Mucosa of gallbladder (tissue), 1 donor: ENCODE data around the gene CARMIL1. TPM values are rescaled to one million over a fixed set of nuclear protein-coding genes. Genes with fewer than 3 reads are reported as not detected.

Experiments used
- DNase-seq: peaks from one replicate; pipeline ENCODE4 v3.0.0-alpha.2; 2020; ENCODE audit warnings: low spot score
- total RNA-seq: library from RNA; stranded (reverse); gene quantifications from one replicate; pipeline ENCODE4 v1.2.1, GENCODE V29; 2021
- donor health status: DM: no; HTN: no; CAD: no.

CARMIL1 gene
- total RNA-seq, 1 donor from 2014 or later: 38.6 TPM

- no peak for DNase-seq
Measured at GRCh38 chr6:25506020-25506419, 226.8 kb downstream of the CARMIL1 start.

- DNase-seq: no peak
Measured at GRCh38 chr6:25508051-25508450, 228.9 kb downstream of the CARMIL1 start.

GRCh38 chr6:25511376-25511775, 232.2 kb downstream of the CARMIL1 start:
- no peak for DNase-seq

DNA sequence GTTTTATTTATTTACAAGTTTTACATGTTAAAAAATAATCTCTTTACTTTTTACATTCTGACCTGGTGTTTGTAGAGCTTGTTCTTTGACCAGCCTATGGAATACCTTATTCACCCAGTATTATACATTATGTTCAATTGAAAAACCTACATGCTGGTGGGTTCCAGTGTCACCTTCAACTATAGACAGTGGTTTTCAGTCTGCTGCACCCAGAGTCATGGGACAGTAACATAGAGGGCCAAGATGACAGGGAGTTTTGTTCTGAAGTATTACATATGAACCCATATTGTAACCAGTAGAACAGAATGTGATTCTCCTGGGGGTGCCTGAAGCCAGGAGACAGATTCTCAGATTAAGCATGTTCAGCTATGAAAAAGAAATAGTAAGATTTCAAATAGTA, 233.4 kb downstream of the CARMIL1 start:
- DNase-seq: no peak

DNA sequence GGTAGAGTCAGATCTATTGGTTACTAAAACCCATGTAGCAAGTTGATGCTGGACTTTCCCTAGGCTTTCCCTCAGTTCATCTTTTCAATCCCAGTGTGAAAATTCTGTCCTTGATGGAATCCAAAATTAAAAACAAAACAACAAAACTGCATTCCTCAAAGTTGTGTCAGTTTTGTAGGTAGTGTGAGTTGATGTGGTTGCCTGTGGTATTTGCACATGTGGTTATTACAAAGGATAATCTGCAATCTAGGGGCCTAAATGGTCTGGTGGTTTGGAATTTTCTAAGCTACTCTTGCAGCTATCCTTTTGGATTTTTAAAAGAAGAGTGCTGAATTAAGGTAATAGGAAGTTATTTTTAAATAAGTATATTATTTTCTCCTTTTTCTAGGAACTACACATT, 240.7 kb downstream of the CARMIL1 start:
- no peak for DNase-seq

- DNase-seq: no peak
Measured at GRCh38 chr6:25524542-25524941, 245.4 kb downstream of the CARMIL1 start.

DNA sequence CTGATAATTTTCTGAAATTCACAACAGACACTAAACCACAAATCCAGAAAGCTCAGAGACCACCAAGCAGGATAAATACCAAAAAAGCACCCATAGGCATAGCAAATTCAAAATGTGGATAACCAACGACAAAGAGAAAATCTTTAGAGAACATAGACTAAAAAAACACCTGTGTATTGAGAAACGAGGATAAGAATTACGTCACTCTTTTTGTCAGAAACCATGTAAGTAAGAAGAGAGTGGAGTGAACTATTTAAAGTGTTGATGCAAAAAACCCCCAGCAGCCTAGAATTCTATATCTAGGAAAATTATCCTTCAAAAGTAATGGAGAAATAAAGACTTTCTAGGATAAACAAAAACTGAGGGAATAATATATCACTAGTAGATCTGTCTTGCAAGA, 245.9 kb downstream of the CARMIL1 start:
- no peak for DNase-seq

DNA sequence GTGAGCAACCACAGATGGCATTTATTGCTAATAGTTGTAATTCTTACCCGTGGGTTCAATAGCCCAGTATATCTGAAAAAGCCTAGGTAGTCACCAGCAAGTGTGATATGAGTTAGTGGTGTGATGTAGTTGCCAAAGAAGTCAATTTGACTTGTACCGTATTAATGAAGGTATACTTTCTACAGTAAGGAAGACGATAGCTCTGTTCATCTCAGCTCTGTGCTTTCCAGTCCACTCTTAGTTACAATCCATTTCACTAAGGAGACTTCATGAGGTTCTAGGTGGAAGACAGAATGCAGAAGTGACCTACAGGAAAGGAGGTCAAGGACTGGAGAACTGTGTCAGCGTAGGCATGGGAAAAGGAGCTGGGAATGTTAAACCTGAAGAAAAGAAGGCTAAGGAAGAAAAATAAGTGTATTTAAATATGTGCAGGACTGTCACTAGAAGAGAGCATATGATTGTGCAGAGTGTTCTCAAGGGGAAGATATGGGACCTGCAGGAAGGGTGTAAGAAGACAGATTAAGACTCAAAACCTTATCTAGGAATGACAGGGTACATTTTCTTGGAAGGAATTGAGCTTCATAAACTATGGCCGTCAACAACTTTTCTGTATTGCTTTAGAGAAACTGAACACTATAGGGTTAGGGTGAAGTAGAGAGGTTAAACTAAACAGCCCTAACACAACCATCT, 255.9 kb downstream of the CARMIL1 start:
- no peak for DNase-seq

DNA sequence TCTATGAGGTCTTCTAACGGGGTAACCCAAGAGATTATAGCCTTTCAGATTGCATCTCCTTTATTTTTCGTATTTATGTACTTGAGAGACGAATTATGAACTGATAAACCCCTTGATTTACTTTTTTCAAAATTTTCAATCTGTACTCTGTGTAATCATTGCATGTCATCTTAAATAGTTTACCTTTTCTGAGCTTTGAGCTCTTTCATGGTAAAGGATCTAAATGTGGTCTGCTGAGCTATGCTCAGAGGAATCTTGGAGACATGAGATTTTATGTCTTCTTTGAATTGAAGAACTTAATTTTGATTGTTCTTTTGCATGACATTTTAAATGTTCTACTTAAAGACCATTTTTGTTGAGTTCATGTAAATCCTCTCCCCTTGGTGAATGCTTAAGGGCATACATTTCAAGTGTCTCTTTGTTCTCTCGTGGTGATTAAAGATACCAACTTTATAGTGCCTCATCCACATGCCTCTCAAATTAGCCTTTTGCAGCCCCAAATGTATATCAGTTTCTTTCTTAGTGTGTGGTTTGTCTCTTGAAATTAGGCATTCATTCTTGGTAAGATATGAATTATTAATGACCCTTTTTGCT, 256.6 kb downstream of the CARMIL1 start:
- DNase-seq: no peak

DNA sequence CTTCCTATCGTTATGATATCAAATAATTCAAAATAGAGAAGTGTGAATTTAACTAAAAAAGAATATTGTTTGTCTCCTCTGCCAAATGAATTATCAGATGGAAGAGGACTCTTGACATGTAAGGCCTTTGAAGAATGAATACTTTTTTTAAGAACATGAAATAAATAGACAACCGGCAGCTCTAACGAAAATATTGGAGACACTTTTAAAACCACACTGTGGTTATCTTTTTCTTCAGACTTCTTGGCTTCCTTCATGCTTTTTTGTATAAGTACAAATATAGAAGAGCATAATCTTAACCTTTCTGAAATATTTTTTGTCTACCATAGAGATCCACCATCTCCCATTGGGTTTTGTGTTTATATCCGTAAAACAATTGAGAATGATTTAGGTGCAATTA, 257.6 kb downstream of the CARMIL1 start:
- no peak for DNase-seq

DNA sequence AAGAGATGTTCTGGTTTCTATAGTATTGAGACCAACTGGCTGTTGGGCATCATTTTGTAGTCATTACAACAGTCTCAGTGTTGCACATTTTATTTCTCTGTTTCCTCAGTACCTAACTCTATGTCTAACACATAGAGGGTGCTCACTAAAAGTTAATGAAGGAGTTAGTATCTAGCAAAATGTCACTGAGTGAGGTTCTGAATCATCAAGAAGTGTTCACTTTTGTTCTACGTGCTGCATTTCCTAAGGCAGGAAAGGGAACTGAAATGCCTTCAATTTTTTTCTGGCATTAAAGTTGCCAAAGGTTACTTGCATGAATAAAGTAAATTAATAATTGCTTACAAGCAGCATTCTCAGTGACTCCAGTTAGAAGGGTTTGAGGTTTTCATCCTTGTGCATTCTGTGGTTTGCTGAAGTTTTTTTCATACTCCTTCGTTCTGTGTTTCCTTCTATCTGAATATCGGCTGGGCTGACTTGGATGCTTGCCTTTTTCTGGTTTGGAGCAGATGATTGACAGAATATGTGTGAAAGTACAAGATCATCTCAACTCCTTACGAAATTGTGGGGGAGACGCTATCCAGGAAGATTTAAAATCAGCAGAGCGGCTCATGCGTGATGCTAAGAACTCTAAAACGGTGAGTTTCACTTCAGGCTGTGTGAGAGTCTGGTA, 258.3 kb downstream of the CARMIL1 start:
- no peak for DNase-seq

GRCh38 chr6:25541228-25541627, 262.1 kb downstream of the CARMIL1 start:
- no peak for DNase-seq

- no peak for DNase-seq
Measured at GRCh38 chr6:25542984-25543910, 264.1 kb downstream of the CARMIL1 start.

- DNase-seq: no peak
Measured at GRCh38 chr6:25544833-25545232, 265.7 kb downstream of the CARMIL1 start.

GRCh38 chr6:25547797-25548196, 268.6 kb downstream of the CARMIL1 start:
- DNase-seq: no peak

- no peak for DNase-seq
Measured at GRCh38 chr6:25548451-25548850, 269.3 kb downstream of the CARMIL1 start.

- no peak for DNase-seq
Measured at GRCh38 chr6:25550631-25551030, 271.5 kb downstream of the CARMIL1 start.

GRCh38 chr6:25553502-25553901, 274.3 kb downstream of the CARMIL1 start:
- no peak for DNase-seq

DNA sequence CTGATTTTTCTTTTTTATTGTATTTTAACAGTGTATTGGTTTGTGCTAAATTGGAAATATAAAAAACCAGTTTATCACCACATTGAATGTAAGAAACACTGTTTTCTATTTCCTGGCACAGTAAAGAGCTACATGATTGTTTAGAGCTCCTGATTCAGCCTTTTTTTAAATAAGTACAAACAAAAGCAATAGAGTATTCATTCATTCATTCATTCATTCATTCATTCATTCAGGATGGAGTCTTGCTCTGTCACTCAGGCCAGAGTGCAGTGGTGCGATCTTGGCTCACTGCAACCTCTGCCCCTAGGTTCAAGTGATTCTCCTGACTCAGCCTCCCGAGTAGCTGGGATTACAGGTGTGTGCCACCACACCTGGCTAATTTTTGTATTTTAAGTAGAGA, 276.0 kb downstream of the CARMIL1 start:
- DNase-seq: no peak

- DNase-seq: peak; percentile 78
Measured at GRCh38 chr6:25556516-25556915, 277.3 kb downstream of the CARMIL1 start.

DNA sequence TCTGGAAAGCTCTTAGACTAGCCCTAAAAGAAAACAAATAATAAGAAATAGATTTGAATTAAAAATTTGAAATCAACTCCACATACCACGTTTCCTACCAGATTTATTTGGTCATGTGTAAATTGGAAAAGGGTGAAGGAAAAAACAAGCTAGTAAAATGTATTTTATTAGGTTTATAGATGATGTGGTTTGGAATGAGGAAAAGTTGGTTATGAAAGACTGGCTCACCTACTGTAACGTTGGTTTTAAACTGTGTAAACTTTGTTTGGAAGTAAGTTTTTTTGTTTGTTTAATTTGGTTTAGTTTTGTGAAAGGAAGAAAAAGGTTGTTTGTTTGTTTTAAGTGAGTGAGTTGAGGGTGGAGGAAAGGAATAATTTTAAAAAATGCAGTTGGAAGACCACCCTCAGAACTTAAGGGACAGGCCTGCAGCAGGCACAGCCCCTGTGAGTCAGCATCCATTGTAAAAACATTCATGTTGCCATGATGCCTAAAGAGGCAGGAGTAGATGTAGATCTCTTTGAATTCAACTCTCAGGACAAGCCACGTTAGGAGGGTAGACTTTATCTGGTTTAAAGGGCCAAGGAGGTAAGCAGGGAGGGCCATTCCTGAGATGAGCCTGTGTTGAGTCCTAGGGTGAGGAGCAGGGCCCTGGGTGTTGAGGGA, 279.1 kb downstream of the CARMIL1 start:
- no peak for DNase-seq

DNA sequence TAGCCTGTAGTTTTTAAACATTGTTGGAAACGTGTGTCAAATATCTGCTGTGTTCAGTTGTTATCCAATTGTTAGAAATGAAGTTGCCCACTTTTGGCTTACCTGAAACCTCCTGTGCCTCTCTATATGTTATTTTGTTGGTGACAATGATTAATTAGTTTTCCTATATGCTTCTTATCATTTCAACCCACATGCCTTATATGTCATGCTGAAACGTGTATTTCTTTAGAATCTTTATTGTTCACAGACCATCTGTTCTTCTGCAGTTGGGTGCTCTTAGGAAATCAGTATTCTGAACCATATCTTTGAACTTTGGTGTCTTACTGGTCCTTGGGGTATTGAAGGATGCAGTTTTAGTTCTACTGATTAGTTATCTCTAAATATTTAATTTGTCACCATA, 281.7 kb downstream of the CARMIL1 start:
- DNase-seq: no peak
